ENCODE data around the gene NEURL3.

- TF ChIP-seq CTCF (IDR thresholded peaks at IDR 0.05 in 8 of 11, conservative IDR thresholded peaks at IDR 0.05 in 3 of 11): no peak
- no peak for TF ChIP-seq POLR2A (IDR thresholded peaks at IDR 0.05)
These were observed 6.7 kb upstream of the NEURL3 start for GRCh38 chr2:96511851-96512250.
